GM12801 (cell line): ENCODE results near the gene RAMAC.

Source experiments
- TF ChIP-seq, protein P1 (sequence below): IDR thresholded peaks from one replicate; pipeline ENCODE4 v1.5.1; 2011; ENCODE audit warnings: control low read depth; ENCODE audit not compliant: insufficient read length; ENCODE audit errors: extremely low read depth

RAMAC gene

DNA sequence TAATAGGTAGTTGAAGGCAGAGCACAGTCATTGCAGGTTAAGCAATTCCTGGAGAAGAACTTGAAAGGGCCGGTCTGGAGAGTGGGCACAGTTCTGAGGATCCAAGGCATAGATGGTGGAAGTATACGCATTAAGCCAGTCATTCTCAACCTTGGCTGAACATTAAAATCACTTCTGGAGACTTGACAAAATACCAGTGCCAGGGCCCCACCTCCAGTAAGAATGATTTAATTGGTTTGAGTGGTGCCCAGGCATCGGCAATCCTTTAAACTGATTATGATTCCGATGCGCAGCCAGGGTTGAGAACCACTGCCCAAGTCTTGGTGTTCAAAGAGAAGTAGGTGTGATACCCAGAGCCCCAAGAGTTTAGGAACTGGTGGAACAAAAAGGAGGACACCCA, 26.6 kb upstream of the RAMAC start:
- TF ChIP-seq, protein P1, sequence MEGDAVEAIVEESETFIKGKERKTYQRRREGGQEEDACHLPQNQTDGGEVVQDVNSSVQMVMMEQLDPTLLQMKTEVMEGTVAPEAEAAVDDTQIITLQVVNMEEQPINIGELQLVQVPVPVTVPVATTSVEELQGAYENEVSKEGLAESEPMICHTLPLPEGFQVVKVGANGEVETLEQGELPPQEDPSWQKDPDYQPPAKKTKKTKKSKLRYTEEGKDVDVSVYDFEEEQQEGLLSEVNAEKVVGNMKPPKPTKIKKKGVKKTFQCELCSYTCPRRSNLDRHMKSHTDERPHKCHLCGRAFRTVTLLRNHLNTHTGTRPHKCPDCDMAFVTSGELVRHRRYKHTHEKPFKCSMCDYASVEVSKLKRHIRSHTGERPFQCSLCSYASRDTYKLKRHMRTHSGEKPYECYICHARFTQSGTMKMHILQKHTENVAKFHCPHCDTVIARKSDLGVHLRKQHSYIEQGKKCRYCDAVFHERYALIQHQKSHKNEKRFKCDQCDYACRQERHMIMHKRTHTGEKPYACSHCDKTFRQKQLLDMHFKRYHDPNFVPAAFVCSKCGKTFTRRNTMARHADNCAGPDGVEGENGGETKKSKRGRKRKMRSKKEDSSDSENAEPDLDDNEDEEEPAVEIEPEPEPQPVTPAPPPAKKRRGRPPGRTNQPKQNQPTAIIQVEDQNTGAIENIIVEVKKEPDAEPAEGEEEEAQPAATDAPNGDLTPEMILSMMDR: no peak

DNA sequence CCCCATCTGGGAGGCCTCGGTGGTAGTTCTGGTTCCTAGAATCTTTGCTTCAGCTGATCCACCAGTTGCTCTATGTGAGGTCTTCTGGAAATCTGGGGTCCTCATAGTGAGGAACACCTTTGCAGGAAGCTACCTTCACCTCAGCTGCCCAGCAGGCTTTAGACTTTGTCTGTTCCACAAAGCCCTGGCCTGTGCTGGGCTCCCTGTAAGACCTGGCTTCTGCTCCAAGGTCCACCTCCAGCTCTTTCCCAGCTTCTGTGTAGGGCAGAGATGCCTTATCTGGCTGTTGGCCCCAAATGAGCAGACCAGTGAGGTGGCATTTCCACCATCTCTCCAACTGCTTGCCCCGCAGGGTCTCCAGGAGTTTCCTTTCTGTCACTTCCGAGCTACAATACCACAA, 25.2 kb upstream of the RAMAC start:
- TF ChIP-seq, protein P1: no peak

DNA sequence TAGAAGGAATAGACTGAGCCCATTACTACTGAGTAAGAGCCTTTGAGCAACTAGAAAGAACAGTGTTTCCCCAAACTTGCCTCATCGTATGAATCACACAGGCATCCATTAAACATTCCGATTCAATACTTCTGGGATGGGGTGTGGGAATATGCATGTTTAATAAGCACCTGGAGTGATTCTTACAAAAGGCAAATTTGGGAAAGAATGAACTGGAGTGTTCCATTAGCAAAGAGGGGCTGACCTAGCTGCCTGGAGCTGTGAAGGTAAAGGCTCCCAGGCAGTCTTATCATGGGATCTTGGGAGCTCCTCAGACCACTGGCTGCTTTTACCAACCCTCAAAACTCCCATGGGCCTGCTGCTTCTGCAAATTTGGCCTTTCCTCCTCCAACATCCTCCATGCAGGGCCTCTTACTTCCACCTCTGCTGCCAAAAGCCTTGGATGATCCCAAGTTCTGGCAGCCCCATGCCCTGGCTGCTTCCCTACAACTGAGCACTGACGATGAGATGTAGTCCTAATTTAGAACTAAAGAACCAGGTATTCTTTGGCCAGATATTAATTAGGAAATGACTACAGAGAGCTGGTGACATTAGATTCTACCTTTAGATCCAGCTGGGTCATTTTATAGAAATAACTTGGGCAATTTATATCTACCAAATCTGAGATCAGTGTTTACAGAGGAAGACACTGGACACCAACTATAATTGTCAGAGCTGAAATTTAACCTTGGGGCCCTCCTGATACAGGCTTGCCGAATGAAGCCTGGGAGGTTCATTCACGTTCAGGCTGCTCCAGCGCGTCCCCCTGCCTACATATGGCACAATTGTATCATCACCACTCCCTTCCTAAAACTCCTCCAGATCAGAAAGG, 22.3 kb upstream of the RAMAC start:
- TF ChIP-seq, protein P1: no peak

DNA sequence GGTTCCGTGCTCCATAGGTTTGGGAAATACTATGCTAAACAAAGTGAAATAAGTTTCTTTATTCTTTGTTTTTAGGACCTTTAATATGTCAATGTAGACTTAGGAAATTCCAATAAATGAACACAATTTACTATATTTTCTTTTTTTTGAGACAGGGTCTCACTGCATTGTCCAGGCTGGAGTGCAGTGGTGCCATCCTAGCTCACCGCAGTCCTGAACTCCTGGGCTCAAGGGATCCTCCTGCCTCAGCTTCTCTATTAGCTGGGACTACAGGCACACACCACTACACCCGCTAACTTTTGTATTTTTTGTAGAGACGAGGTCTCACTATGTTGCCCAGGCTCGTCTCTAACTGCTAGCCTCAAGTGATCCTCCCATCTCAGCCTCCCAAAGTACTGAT, 21.1 kb upstream of the RAMAC start:
- TF ChIP-seq, protein P1: no peak

DNA sequence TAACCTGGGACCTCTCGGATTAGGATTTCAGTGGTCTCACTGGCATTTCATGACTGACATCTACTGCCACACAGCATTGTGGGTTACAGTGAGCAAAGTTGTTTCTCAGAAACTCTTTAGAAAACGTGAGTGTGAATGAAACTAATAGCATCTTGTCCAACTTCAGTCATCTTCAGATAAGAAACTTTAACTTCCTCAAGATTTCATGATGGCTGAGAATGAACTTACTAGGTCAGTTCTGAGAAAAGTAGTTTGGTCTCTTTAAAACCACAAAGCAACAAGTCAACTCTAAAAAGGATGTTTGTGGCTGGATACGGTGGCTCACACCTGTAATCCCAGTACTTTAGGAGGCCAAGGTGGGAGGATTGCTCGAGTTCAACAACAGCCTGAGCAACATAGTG, 19.3 kb upstream of the RAMAC start:
- TF ChIP-seq, protein P1: no peak

DNA sequence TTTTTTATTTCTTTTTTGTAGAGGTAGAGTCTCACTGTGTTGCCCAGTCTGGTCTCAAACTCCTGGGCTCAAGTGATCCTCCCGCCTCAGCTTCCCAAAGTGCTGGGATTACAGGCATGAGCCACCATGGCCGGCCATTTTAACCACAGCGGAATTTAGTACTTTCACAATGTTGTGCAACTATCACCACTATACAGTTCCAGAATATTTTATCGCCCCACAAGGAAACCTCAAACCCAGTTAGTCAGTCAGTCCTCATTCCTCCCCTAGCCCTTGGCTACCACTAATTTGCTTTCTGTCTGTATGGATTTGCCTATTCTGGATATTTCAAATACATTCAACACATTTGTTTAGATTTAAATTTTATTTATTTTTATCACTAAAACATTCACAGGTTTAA, 17.9 kb upstream of the RAMAC start:
- TF ChIP-seq, protein P1: no peak

DNA sequence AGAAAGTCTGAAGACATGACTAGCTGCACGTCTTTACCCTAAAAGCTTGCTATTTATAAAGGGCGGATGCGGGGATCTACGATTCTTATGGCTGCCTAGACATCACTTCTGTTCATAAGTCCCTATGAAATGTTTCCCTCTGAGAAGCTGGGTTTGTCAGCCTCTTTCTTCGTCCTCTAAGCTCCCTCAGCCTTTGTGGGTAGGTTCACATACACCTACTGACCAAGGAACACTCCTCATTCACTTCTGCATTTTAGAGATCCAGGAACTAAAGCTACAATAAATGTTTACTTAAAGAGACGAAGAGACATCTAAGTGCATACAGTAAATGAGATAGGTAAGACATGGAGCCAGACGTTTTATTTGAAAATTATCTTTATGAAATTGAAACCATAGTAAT, 16.7 kb upstream of the RAMAC start:
- TF ChIP-seq, protein P1: no peak
